Upper lobe of left lung (tissue), 6 donors: ENCODE measurements around the gene COTL1. TPM values are rescaled to one million over a fixed set of nuclear protein-coding genes. Genes with fewer than 3 reads are reported as not detected.
A peak's percentile ranks its signal among the peaks of the same experiment; 100 is the strongest.

Source experiments
- ATAC-seq, 2 donors: fragments of 200-7000 bp; cut with Tn5 transposase; one replicate each; pipeline ENCODE4 v1.9.1; 2022; ENCODE audit warnings: mild to moderate bottlenecking in 2 of 2, moderate library complexity in 2 of 2; ENCODE audit not compliant: low FRiP score in 2 of 2
- DNase-seq, 2 donors: peaks; one replicate each; pipeline ENCODE4 v3.0.0-alpha.2; 2019 to 2020
- H3K27ac ChIP-seq, 4 donors: fragments of 200-600 bp; sonication (generic); one replicate each; pipeline ENCODE4 v1.5.1; 2016 to 2019
- H3K27me3 ChIP-seq, 4 donors: fragments of 200-600 bp; sonication (generic); one replicate each; pipeline ENCODE4 v1.5.1; 2017 to 2019
- H3K36me3 ChIP-seq, 4 donors: fragments of 200-600 bp; sonication (generic); one replicate each; pipeline ENCODE4 v1.5.1; 2016 to 2019
- H3K4me1 ChIP-seq, 4 donors: fragments of 200-600 bp; sonication (generic); one replicate each; pipeline ENCODE4 v1.5.1; 2018 to 2019
- H3K4me3 ChIP-seq, 4 donors: fragments of 200-600 bp; sonication (generic); one replicate each; pipeline ENCODE4 v1.5.1; 2017 to 2019; ENCODE audit warnings: mild to moderate bottlenecking in 2 of 4, moderate library complexity in 1 of 4
- H3K9me3 ChIP-seq, 4 donors: fragments of 200-600 bp; sonication (generic); one replicate each; pipeline ENCODE4 v1.5.1; 2018 to 2019
- EP300 ChIP-seq, 4 donors: sonication (generic); formaldehyde crosslinking; IDR thresholded peaks; one replicate each; pipeline ENCODE4 v1.5.1; 2017; ENCODE audit warnings: antibody characterized with exemption in 4 of 4, control low read depth in 2 of 4
- POLR2A ChIP-seq, 4 donors: fragments of 450-650 bp; IDR thresholded peaks; one replicate each; pipeline ENCODE4 v1.5.1; 2016 to 2017; ENCODE audit warnings: antibody characterized with exemption in 4 of 4, mild to moderate bottlenecking in 2 of 4
- POLR2AphosphoS5 ChIP-seq, 2 donors: sonication (generic); formaldehyde crosslinking; IDR thresholded peaks; one replicate each; pipeline ENCODE4 v1.5.1; 2017; ENCODE audit warnings: antibody characterized with exemption in 2 of 2
- WGBS, 2 donors: methylation state at CpG; one replicate each; pipeline ENCODE4 v1.1.5; 2017 to 2018; 5-methylcytosine and 5-hydroxymethylcytosine counted together
- total RNA-seq, 6 donors: library from RNA; depleted of rRNA in 4 of 6; stranded (reverse); fragments of >200 nt in 4 of 6; gene quantifications; one replicate each; pipeline versions ENCODE4 v1.1.0 to v1.2.1, GENCODE V29; 2016 to 2021
- TF ChIP-seq, protein P1 (sequence below), 6 experiments: fragments of 450-650 bp in 4 of 6; fragments of 200-600 bp in 2 of 6; sonication (generic) in 2 of 6; IDR thresholded peaks; one replicate each; pipeline ENCODE4 v1.5.1; 2016 to 2019; ENCODE audit warnings: antibody characterized with exemption in 6 of 6
- donor health status: DM: no; HTN: no; CAD: no; lungs with moderate emphysema.
- donor health status: DM: no; HTN: yes; CAD: no; lungs with severe emphysema.

Gene COTL1
- total RNA-seq, 6 donors from 2014 or later = 31.6 to 256 (median 75.6) TPM

DNA sequence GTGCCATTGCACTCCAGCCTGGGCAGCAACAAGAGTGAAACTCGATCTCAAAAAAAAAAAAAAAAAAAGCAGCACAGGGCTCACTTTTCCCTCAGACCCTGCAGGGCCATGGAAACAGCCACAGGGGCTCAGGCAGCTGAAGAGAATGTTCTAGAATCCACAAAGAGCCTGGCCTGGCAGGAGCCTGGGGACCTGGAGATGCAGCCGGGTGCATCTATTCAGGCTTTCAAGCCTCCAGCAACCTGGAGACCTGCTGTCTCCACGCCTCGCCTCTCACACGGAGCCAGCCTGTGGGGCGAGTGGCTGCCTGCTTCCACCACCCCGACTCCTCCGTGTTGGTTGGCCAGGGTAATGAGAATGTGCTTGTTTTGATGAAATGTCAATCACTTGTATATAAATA, 69.4 kb downstream of the COTL1 start:
- H3K4me3 ChIP-seq = no peak overlapping the region
- no peak for ATAC-seq
- H3K27ac ChIP-seq = peak overlapping the region; percentile 62 to 85 (median 82)
- H3K9me3 ChIP-seq = no peaks in the 10 kb centered on the region
- H3K36me3 ChIP-seq = no peaks in the 10 kb centered on the region
- TF ChIP-seq POLR2A (IDR thresholded peaks at IDR 0.05) (no peak), POLR2AphosphoS5 (IDR thresholded peaks at IDR 0.05) (no peak), EP300 (IDR thresholded peaks at IDR 0.05) (no peak)
- TF ChIP-seq, protein P1, sequence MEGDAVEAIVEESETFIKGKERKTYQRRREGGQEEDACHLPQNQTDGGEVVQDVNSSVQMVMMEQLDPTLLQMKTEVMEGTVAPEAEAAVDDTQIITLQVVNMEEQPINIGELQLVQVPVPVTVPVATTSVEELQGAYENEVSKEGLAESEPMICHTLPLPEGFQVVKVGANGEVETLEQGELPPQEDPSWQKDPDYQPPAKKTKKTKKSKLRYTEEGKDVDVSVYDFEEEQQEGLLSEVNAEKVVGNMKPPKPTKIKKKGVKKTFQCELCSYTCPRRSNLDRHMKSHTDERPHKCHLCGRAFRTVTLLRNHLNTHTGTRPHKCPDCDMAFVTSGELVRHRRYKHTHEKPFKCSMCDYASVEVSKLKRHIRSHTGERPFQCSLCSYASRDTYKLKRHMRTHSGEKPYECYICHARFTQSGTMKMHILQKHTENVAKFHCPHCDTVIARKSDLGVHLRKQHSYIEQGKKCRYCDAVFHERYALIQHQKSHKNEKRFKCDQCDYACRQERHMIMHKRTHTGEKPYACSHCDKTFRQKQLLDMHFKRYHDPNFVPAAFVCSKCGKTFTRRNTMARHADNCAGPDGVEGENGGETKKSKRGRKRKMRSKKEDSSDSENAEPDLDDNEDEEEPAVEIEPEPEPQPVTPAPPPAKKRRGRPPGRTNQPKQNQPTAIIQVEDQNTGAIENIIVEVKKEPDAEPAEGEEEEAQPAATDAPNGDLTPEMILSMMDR (IDR thresholded peaks at IDR 0.05) = no peak
- whole genome bisulfite sequencing, 2 donors = 86 to 88% methylated on average over 7 to 8 of the region's 8 CpGs
- H3K4me1 ChIP-seq = peaks cover 0 to 6% (median 1%) of the 10 kb centered on the region in 4 donors
- no peaks in the 10 kb centered on the region for H3K27me3 ChIP-seq
- DNase-seq = peak in 1 of 2 donors; percentile 52

DNA sequence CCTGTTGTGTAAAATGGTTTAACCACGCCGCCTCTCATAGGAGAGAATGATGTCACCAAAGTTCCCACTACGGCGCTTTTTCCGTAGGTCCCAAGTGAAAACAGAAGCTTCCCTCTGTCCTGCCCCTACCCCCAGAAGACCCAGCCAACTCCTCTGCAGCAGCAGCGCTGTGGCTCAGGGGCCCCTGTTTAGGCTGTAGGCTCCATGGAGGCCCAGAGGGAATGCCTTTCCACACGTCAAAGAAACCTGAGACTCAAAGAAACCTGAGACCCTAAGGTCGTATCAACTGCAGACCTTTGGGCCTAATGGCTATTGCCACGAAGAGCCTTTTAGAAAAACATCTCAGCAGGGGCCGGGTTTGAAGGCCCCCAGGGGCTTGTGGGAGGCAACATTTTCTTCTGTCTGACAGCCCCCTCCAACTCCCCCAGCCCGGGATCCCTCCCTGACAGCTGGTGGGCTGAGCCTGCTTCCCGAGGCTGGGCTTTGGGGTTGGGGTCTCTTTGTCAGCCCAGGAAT, 70.3 kb downstream of the COTL1 start:
- DNase-seq (no peak), ATAC-seq (no peak)
- no peaks in the 10 kb centered on the region for H3K36me3 ChIP-seq
- H3K4me1 ChIP-seq = peaks cover 0 to 6% (median 1%) of the 10 kb centered on the region in 4 donors
- TF ChIP-seq POLR2AphosphoS5 (IDR thresholded peaks at IDR 0.05) (no peak), POLR2A (IDR thresholded peaks at IDR 0.05) (no peak), EP300 (IDR thresholded peaks at IDR 0.05) (no peak)
- TF ChIP-seq, protein P1 (IDR thresholded peaks at IDR 0.05) = no peak
- peak overlapping the region in 1 of 4 donors; percentile 7 for H3K27ac ChIP-seq
- H3K9me3 ChIP-seq = no peaks in the 10 kb centered on the region
- 82 to 92% methylated on average over 10 to 12 of the region's 12 CpGs for WGBS, 2 donors
- H3K4me3 ChIP-seq = no peak overlapping the region
- H3K27me3 ChIP-seq = no peaks in the 10 kb centered on the region

DNA sequence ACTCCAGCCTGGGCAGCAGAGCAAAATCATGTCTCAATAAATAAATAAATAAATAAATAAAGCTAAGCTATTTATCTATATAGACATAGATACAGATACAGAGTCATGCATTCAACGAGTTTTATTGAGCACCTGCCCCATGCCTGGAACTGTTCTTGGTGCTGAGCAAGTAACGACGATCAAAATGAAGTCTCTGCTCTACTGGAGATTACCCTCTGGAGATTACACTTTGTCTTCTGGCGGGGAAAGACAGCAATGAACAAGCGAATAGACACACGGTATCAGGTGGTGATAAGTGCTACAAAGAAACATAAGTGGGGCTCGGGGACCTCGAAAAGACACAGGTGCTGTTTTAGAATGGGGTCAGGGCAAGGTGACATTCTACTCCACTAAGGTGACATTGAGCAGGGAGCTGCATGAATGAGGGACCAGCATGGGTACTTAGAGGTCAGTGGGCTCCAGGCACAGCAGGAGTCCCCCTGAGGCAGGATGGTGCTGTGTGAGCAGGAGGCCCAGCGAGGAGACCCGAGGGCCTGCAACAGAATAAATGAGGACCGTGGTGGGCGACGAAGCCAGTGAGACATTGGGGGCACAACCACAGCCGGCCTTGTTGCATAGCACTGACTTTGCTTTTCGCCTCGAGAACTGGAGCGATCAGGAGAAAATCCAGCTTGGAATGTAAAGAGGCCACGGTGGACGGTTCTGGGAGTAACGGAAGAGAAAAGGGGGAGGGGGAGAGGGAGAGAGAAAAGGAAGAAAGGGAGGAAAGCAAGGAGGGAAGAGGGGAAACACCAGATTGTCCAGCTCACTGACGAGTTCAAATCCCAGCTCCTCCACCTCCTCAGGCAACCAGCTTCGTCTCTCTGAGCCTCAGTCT, 71.0 kb downstream of the COTL1 start:
- H3K9me3 ChIP-seq = no peaks in the 10 kb centered on the region
- WGBS, 2 donors = 84 to 87% methylated on average over 22 of the region's 22 CpGs
- no peaks in the 10 kb centered on the region for H3K36me3 ChIP-seq
- no peak overlapping the region for H3K4me3 ChIP-seq
- DNase-seq (no peak), ATAC-seq (no peak)
- peaks cover 0 to 6% (median 1%) of the 10 kb centered on the region in 4 donors for H3K4me1 ChIP-seq
- H3K27ac ChIP-seq = no peak overlapping the region
- TF ChIP-seq POLR2A (IDR thresholded peaks at IDR 0.05) = no peak
- TF ChIP-seq, protein P1 (IDR thresholded peaks at IDR 0.05) = no peak
- no peak for TF ChIP-seq POLR2AphosphoS5 (IDR thresholded peaks at IDR 0.05)
- TF ChIP-seq EP300 (IDR thresholded peaks at IDR 0.05) = no peak
- H3K27me3 ChIP-seq = no peaks in the 10 kb centered on the region

DNA sequence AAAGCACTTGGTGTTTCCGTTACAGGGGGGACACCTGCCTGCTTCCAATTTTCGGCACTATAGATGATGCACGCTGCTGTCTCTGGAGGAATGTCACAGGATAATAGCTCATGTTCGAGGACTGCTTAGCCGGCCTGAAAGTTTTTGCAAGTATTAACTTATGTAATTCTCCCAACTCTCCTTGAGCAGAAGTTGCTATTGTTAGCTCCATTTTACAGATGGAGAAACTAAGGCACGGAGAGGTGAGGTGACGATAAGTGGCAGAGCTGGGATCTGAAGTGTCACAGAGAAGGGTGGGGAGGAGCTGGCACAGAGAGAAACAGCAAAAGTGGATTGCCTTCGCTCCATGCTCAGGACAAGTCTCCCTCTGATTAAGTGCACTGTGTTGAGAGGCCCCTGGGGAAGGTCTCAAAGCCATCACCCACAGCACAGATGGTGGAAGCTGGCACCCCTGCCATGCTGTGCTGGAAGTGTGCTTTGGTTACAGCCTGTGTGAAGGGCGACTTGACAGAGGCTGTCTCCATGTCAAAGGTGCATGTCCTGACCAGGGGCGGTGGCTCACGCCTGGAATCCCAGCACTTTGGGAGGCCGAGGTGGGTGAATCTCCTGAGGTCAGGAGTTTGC, 72.7 kb downstream of the COTL1 start:
- Histone ChIP-seq H3K27ac (no peak overlapping the region), H3K27me3 (no peaks in the 10 kb centered on the region), H3K36me3 (no peaks in the 10 kb centered on the region), H3K9me3 (no peaks in the 10 kb centered on the region), H3K4me3 (no peak overlapping the region), H3K4me1 (peaks cover 0 to 6% (median 1%) of the 10 kb centered on the region in 4 donors)
- ATAC-seq (no peak), DNase-seq (no peak)
- TF ChIP-seq EP300 (IDR thresholded peaks at IDR 0.05) = no peak
- no peak for TF ChIP-seq POLR2A (IDR thresholded peaks at IDR 0.05)
- TF ChIP-seq, protein P1 (IDR thresholded peaks at IDR 0.05) = no peak
- TF ChIP-seq POLR2AphosphoS5 (IDR thresholded peaks at IDR 0.05) = no peak
- whole genome bisulfite sequencing, 2 donors = 72 to 81% methylated on average over 10 to 12 of the region's 12 CpGs
